ENCODE measurements around the gene OVCA2. TPM values are rescaled to one million over a fixed set of nuclear protein-coding genes. Genes with fewer than 3 reads are reported as not detected.
A peak's percentile ranks its signal among the peaks of the same experiment; 100 is the strongest.

Gene OVCA2
- total RNA-seq, 4 donors from 2014 or later = 18.6 to 37.3 (median 35.0) TPM

DNA sequence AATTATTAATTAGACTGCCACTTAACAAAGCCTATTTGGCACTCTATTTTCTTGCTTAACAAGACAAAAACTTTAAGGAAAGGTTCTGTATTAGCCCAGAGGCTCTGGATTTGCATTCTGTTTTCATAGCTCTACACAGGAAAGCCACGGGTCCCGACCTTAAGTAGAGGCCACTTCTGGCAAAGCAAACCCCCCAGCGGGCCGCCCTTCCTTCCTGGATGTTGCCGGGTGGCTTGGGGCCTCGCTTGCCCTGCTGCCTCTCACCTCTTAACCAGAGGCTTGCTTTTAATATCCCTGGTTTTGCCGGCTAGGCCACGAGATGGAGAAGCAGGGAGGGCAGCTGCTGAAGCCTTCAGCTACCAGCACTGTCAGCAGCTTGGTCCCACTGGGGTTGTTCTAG is 21.1 kb upstream of the OVCA2 start:
- Histone ChIP-seq H3K4me3 (no peak overlapping the region), H3K27ac (no peak overlapping the region), H3K27me3 (peaks cover 0 to 39% of the 10 kb centered on the region in 2 donors), H3K9me3 (no peaks in the 10 kb centered on the region), H3K4me1 (peaks cover 0 to 36% (median 26%) of the 10 kb centered on the region in 4 donors), H3K36me3 (no peaks in the 10 kb centered on the region)
- DNase-seq (ENCODE audit: low spot score in 2 of 2) = no peak
- WGBS, 2 donors = 28 to 56% methylated on average over 8 of the region's 8 CpGs
- TF ChIP-seq EP300 (IDR thresholded peaks at IDR 0.05) (no peak), CTCF (IDR thresholded peaks at IDR 0.05) (no peak), POLR2A (IDR thresholded peaks at IDR 0.05) (no peak)

DNA sequence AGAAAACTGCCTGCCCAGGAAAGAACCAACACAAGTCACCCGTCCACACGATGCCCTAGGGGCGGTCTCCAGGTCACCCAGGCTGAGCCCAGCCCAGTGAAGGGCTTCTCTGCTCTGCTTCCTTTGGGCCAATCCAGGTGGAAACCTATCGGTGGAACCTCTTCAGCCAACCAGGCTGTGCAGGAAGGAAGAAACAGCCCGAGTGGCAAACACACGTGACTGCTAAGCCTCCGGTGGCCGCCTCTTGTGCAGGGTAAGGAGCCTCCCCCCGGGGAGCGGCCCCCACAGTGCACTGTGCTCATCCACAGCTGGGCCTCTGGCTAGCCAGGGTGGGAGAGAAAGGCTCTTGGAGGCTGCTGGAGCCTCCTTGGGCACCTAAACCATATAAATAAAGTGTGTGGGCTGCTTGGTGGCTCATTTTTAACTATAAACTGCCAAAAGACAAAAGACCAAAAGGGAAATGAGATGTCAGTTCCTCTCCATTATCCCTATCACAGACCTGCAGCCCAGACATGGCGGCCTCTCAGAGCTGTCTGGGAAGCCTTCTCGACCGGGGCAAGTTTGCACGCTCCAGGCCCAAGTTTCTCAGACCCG is 19.1 kb upstream of the OVCA2 start:
- Histone ChIP-seq H3K4me3 (no peak overlapping the region), H3K27ac (peak overlapping the region in 1 of 4 donors; percentile 51)

DNA sequence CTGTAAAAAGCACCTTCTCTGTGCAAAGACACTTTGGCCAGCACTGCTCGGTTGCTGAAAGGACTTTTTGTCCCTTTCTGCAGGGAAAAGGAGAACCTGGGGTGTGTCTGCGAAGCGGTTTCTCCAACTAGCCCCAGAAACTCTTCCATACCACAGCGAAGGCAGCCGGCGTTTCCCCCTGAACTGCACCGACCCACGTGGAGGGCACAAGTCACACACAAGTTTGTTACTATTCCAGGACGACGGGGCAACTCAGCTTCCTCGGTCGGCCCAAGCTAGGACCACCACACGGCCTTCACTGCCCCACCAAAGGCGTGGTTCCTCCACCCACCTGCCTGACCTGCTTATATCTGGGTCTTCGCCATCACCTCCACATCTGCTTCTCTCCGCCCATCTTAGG is 18.6 kb upstream of the OVCA2 start:
- Histone ChIP-seq H3K27ac (peak overlapping the region in 1 of 4 donors; percentile 51), H3K4me3 (peak overlapping the region in 1 of 4 donors; percentile 68)
- TF ChIP-seq CTCF (IDR thresholded peaks at IDR 0.05) (no peak), EP300 (IDR thresholded peaks at IDR 0.05) (no peak)

More for the DNA sequence above, 19.1 kb upstream of the OVCA2 start:
- Histone ChIP-seq H3K27me3 (peaks cover 0 to 58% of the 10 kb centered on the region in 2 donors), H3K9me3 (no peaks in the 10 kb centered on the region), H3K36me3 (no peaks in the 10 kb centered on the region), H3K4me1 (peaks cover 0 to 42% (median 30%) of the 10 kb centered on the region in 4 donors)
- no peak for TF ChIP-seq CTCF (IDR thresholded peaks at IDR 0.05)
- TF ChIP-seq EP300 (IDR thresholded peaks at IDR 0.05) = no peak
- no peak for TF ChIP-seq POLR2A (IDR thresholded peaks at IDR 0.05)
- no peak for DNase-seq (ENCODE audit: low spot score in 2 of 2)
- WGBS, 2 donors = 72 to 77% methylated on average over 11 to 14 of the region's 15 CpGs

GRCh38 chr17:2023692-2024571 is 17.9 kb upstream of the OVCA2 start:
- TF ChIP-seq POLR2A (IDR thresholded peaks at IDR 0.05) = no peak
- no peak overlapping the region for H3K27ac ChIP-seq
- WGBS, 2 donors = 1 to 3% methylated on average over 51 to 74 of the region's 85 CpGs
- H3K27me3 ChIP-seq = peaks cover 0 to 57% of the 10 kb centered on the region in 2 donors
- peak; percentile 69 to 83 for DNase-seq (ENCODE audit: low spot score in 2 of 2)
- H3K4me3 ChIP-seq = peak overlapping the region; percentile 42 to 68 (median 50)
- no peaks in the 10 kb centered on the region for H3K36me3 ChIP-seq
- H3K4me1 ChIP-seq = peaks cover 0 to 50% (median 30%) of the 10 kb centered on the region in 4 donors
- H3K9me3 ChIP-seq = no peaks in the 10 kb centered on the region

More for the DNA sequence above, 18.6 kb upstream of the OVCA2 start:
- H3K4me1 ChIP-seq = peaks cover 0 to 47% (median 30%) of the 10 kb centered on the region in 4 donors
- no peaks in the 10 kb centered on the region for H3K36me3 ChIP-seq
- WGBS, 2 donors = 53 to 61% methylated on average over 8 to 16 of the region's 16 CpGs
- peaks cover 0 to 60% of the 10 kb centered on the region in 2 donors for H3K27me3 ChIP-seq
- no peaks in the 10 kb centered on the region for H3K9me3 ChIP-seq
- DNase-seq (ENCODE audit: low spot score in 2 of 2) = no peak

DNA sequence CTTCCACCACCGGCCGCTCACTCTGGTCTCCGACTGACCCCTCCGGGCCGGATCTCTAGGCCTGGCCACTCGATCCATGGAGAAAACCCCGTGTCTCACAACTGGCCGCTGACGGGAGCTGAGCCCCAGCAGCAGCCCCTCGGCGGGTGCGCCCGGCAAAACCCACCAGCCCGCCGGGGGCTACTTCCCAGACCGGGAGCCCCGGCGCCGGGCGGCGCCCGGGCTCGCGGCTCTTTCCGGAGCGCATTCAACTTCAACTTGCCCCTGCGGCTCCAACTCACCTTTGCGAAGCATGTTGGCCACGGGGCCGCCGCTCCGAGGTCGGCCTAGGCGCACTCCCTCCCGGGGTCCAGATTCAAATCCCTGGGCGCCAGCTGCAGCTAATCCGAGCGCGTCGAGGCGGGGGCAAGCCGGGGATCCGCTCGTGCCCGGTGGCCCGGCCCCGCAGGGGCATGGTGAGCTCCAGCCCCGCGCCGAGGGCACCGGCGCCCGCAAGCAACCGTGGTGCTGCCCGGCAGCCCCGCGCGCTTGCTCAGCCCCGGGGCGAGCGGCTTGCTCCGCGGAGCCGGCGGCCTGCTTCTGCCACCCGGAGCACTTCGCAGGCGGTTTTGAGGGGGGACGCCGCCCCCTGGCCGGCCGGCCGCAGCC is 17.1 kb upstream of the OVCA2 start:
- Histone ChIP-seq H3K27me3 (peaks cover 0 to 60% of the 10 kb centered on the region in 2 donors), H3K27ac (no peak overlapping the region), H3K4me3 (peak overlapping the region; percentile 42 to 68 (median 50)), H3K4me1 (peaks cover 0 to 54% (median 30%) of the 10 kb centered on the region in 4 donors), H3K9me3 (no peaks in the 10 kb centered on the region), H3K36me3 (no peaks in the 10 kb centered on the region)
- TF ChIP-seq EP300 (IDR thresholded peaks at IDR 0.05) (no peak), POLR2A (IDR thresholded peaks at IDR 0.05) (no peak), CTCF (IDR thresholded peaks at IDR 0.05) (no peak)
- DNase-seq (ENCODE audit: low spot score in 2 of 2) = no peak
- 0 to 1% methylated on average over 35 to 39 of the region's 73 CpGs for WGBS, 2 donors
